Kasumi-1 (cell line): ENCODE data around the gene SPATA32.

Experiments
- DNase-seq, 2 experiments: peaks; one replicate each; lab custom pipeline; 2025; lab: John Stamatoyannopoulos, UW

The SPATA32 gene

DNA sequence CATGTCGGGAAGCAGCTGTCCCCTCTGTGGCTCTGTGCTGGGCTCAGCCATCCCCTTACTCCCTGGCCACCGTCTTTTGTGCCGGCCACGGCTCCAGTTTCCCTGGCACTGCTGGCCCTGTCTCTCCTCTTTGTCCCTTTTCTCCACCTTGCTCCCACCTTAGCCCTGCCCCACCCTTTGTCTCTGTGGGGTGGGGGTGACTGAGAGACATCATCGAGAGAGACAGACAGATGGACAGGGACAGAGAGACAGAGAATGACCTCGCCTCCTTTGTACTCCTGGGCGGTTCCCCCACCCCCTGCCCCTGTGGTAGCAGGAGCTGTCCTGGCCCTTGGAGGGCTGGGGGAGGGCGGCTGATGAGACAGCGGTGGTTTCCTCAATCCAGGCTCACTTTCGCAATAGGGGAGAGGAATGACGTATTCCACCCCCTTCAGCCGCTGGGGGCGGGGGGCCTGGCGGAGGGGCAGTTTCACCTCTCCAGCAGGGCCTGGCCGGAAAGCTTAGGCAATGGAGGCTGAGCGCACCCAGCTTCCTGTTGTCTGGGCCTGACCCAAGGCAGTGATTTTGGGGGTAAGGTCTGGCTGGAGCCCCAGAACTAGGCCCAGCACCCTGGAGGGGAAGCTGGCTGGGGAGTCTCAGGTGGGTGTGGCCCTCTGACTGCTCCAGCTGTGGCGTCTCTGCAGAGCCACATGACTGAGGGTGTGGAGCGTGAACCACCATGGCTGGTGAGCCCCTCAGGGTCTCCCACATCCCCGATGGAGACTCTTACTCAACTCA is 32.9 kb downstream of the SPATA32 start:
- DNase-seq, result peak; percentile 94 to 99

DNA sequence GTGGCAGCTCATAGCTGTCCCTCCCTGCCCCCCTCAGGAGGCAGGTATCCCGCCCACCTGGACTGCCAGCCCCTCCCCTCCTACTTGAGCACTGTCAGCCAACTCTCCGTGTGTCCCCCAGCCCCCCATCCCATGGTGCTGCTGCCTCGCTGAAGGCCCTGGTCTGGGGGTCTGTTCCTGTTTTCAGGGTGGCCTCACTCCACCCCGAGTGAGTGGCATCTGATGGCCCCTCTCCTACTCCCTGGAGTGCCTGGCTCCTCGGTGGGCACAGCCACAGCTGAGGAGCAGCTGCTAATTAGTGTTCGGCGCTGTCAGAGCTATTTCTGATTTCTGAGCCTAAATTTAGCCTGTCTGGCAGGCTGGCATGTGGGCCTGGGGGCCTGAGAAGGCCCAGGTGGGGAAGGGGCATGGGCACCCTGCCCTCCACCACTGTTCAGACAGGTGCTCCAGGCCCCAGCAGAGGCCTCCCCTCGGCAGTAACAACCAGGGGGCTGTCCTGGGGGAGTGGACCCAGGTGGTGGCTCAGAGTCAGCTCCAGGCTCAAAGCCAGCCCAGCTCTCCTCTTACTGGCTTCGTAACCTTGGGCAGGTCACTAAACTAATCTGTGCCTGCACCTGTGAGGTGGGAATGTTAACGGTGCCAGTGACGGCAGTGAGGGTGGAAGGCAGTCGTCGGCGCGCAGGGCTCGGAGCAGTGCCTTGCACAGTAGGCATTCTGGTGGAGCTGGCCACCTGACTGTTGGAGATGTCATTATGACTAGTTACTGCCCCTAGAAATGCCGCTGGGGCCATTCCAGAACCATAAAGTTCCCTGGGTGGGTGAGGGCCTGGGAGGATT is 33.8 kb downstream of the SPATA32 start:
- DNase-seq, result peak in 1 of 2 experiments; percentile 36

DNA sequence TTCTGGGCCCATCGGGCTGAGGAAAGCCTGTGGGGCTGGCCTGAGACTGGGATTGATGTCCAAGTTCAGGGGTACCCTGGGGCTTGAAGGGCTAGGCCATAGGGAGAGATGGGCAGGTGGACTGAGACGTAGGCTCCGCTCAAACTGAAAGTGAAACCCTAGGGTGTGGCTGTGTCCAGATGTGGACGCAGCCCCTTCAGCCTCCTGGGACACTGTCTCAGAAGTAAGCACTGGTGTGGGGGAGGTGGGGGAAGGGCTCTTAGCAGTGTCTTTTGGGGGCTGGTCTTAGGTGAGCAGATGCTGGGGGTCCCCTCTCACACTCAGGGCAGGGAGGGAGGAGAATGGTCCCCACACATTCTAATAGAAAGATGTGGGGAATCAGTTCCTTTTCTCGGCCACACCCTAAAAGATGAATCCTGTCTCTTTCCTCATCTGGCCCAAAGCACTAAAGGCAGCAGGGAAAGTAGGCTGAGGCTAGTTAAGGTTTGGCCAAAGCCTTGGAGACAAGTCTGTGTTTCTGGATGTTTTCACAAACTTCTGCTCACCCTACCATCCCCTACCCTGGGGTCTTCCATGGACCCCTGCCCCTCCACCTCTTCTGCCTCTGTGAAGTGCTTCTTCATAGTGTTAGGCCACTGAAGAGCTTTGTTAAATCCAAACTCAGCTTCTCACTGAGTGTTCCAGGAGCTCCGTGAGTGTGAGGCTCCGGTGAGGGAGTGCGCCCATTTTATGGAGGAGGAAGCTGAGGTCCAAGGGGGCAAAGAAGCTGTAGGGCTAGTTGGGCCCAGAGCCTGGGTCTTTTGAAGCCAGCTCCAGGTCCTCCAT is 34.6 kb downstream of the SPATA32 start:
- no peak for DNase-seq

DNA sequence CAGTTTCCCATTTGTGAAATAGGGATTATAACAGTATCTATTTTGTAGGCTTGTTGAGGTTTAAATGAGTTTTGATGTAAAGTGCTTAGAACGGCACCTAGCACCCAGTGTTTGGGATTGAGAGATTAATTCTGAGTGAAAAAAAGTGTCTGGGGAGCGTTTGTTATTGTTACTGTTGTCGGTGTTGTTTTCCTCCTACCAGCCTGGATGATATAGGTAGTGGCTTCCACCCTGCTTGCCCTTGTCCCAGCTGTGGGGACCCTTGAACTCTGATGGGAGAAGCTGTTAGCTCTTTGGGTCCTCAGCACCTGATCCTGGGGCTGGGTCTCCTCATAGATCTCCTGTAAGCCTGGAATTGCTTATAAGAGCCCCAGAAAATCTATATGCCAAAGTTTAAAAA is 35.3 kb downstream of the SPATA32 start:
- DNase-seq, result peak; percentile 50 to 76

DNA sequence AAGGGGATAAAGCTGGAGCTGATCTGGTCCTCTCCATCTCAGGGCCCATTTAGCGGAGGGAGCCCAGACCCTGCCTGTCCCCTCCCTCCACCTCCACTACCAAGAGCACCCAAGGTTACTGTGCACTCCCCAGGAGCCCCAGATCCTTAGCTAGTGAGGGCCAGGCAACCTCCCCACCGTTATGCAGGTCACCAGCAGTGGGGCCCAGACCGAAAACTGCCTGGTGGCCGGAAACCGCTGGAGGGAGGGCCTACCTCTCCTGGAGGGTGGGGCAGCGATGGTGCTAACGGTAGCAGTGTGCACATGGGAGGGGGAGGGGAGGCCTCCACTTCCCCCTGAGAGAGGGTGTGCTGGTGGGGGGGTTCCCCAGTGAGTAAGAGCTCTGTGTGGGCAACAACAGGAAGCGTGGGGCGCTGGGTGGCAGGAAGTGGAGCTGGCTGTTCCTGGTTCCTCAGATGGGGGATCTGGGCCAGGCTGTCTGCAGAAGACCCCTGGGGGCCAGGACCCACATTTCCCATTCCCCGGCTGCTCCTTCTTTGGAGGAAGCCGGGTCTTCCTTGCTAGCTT is 35.8 kb downstream of the SPATA32 start:
- DNase-seq, result peak; percentile 98 to 99

DNA sequence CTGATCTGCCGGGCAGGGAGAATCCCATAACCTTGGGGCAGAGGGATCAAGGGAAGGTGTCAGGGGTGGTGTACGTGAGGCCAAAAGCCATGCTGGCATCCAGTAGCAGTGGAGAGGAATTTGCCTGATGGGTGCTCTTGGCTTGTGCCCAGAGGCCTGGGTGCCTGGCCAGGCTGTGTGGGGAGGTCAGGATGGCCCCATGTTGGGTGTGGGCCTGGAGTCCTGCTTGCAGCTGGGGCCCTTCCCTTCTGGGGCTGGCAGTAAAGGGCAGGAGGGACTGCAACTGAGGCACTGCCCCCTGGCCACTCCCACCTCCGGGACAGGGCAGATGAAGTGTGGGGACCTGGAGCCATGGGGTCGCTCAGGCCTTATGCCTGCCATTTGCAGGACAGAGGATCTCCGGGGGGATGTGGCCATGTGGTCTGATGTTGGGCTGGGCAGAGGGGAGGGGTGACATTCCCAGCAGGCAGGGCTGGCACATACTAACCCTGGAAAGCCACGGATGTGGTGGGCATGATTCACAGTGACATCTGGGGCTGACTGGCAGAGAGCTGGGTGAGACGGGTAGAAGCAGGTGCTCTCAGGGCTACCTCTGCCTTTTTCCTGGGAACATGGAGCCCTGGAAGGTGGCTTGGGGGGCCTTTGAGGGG is 36.7 kb downstream of the SPATA32 start:
- peak in 1 of 2 experiments; percentile 27 for DNase-seq

DNA sequence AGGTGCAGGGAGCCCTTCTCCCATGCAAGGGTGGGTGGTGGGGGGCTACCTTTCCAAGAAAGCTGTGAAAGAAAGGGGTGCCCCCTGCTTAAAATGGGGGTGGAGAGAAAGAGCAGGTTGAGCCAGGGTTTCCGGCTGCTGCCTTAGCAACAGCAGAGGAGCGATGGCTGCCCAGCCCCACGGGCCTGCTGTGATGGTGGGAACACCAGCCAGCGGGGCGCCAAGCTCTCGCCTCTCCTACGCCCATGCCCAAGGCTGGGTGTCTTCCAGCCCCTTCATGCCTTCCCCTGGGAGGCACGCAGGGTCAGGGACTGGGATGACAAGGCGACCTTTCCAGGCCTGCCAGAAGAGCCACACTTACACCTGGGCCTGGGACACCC is 37.2 kb downstream of the SPATA32 start:
- DNase-seq, result no peak

DNA sequence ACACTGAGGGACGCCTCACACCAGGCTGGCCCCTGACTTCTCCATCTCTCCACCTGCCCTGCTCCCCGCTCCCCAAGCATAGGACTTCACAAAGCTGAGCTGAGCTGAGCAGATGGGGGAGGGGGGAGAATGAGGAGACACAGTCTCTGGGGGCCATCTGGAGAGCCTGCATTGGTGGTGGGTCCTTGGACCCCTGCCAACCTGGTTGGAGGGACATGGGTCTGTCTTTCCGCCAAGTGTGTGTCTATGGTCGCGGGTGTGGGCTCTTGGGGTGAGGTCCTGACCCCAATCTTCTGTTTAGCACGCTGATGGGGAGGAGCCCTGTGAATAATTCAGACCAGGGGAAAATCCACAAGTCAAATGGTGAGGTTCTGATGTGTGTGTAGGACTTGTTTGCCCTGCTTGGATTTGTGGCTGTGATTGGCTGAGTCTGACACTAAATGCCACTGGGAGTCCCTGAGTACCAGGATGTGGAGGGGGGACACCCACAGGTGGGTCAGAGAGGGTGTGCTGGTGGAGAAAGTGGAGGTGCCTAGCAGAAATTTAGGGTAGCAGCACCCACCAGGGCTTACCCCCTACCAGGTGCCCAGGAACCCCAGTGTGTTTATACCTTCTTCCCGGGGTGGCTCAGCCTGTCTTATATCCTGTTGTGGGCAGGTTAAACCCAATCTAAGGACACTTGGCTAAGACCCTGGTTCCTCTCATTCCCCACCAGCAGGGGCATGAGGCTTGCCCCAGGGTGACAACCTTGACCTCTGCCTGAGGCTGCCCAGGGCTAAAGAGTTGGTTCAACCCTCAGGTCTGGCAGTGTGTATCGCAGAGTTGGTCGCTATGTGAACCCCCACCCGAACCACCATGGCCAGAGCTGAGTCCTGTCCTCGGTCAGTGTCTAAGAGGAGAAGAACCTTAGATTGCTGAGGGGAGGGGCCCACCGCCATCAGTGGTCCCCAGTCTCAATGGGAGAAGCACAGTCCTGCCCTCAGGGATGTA is 38.1 kb downstream of the SPATA32 start:
- DNase-seq, result no peak

DNA sequence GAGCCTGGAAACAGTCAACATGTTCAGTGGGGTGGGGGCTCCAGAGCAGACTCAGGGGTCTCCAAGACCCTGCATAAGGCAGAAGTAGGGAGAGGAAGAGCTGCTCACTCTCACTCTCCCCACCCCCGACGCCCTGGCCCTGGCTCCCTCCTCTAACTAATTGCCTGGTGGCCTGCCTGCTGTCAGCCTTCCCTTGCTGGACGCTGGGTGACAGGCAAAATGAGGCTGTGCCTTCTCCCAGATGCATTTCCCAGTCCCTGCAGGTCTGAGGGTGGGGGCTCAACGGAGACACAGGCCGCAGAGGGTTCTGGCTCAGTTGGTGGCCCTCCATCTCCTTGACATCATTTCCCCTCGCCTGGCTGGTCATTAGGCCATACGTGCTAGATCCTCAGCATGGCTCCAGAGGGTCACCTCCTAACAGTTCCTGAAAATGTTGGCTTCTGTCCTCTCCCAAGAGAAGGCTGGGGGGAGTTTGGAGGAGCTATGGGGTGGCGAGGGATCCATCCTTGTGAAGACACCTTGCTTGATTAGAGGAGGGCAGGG is 38.8 kb downstream of the SPATA32 start:
- DNase-seq, result no peak

DNA sequence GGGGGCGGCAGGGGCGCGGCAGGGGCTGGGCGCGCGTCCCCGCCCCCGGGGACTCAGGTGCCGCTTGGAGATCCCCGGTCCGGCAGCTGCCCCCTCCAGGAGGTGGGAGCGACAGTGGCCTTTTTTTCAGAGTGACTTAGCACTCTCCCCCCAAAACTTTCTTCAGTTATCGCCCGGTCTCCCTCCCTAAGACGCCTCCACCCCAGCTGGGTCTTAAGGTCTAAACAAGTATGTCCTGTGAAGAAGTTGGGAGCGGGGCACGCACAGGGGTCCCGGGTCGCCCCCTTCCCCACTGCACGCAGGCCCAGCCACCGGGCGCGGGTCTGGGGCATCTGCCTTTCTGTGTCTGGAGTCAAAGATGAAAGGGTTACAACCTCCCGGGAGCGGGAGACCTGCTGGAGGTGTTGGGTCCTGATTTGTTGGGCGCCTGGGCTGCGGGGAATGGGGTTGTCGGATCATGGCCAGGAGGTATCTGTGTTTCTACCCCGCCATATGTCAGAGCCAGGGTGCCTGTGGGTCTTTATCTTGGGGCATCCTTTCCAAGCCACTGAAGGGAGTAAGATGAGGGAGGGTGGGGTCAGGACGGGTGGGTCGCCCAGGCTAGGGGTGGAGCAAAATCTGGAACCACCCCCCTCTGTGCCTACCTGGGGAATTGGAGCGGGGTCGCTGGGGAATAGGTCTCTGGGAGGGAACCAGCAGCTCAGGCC is 39.5 kb downstream of the SPATA32 start:
- no peak for DNase-seq

DNA sequence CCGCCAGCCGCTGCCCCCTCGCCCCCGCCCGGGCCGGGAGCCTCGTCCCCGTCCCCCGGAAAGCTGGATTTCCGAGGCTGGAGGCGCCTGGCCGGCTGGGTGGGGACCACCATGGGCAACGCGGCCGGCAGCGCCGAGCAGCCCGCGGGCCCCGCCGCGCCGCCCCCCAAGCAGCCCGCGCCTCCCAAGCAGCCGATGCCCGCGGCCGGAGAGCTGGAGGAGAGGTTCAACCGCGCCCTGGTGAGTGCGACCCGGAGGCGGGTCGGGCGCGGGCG is 39.9 kb downstream of the SPATA32 start:
- DNase-seq, result no peak

DNA sequence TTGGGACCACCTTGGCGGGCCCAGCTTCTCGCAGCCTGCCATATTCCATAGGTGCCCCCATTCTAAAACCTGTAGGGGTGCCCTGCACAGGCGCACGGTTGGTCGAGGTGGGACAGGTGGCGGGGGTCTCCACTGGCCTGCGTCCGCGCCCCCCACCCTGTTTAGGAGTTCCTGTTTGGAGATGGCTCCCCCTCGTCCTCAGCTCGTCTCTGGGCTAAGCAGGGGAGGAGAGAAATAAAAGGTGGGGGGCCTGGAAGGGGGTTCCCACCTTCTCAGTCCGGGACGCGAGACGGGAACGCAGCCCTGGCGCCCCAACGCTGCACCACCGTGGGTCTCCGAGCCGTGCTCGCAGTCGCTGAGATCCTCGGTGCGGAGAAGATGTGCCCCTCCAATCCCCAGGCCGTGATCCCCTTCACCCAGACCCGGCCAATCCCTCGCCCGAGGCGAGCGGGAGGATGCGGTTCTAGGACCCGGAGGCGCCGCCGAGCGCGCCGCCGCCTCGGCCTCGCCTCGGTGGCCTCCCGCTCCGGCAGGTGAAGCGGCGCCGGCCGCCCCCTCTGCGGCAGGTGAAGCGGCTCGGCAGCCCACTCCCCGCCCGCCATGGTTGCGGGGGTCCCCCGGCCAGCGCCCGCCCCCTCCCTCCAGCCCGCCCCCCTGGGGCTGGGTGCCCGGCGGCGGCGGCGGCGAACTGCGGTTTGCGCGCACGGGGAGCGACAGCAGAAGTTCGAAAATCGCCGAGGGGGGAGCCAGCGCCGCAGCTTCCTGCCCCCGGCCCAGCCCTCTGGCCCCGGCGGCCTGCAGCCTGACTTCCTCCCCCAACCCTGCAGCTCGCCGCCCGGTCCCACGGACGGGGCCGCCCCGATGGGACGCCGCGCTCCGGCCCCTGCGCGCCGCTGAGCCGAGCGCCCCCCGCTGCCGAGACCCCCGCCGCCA is 40.5 kb downstream of the SPATA32 start, which contains the start of gene FMNL1:
FMNL1 (plus strand) TSS at position 805 of the 933 bp plus-strand sequence. CDS start 240 bp downstream, outside the sequence.
- DNase-seq, result peak; percentile 64 to 65

DNA sequence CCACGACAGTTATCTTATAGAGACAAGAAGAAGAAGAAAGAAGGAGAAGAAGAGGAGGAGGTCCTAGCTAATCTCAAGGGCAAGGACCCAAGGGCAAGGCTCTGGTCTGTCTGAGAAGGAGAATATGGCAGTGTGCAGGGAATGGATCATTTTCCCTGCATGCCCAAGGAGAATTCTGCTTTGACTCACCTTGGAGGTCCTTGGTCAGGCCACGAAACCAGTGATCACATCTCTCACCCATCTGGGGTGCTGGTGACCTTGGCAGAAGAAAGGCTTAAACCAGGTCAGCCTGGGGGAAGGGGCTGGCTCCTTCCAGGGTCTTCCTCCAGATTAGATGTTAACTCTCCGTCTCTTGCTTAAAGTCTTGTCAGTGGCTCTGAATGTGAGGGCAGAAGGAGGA is 41.8 kb downstream of the SPATA32 start:
- no peak for DNase-seq

DNA sequence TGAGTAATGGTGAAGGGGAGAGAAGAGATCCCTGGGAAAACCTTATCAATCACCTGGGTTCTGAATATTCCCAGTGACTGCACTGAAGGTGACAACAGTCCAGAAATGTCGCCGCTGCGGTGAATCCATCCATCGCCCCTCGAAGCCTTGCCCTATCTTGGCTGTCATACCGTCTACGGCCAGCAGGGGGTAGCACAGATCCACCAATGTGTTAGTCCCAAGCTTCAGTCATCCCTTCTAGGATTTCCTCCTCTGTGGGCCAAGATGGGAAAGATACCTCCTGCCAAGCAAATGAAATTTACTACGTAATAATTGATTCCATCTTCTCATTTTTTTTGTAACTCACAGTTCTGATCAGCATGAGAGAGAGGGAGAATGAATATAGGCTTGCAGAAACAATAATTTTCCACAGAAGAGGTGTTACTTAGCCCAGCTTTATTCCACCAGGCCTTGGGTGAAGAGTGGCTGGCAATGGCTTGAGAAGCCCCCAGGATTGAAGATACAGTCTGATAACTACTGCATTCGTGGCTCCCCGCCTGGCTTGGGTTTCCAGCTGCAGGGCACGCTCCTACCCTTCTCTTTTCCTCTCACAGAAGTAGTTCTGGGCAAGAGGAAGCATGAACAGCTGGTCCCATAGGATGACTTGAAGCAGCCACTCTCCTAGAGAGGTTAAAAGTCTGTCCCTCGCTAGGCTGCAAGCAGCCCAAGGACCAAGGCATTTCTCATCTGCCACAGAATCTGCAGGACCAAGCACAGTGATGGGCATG is 42.8 kb downstream of the SPATA32 start:
- DNase-seq, result peak; percentile 87
